Measurements from ENCODE around the gene GFI1. TPM values are rescaled to one million over a fixed set of nuclear protein-coding genes. Genes with fewer than 3 reads are reported as not detected.
"Not testable (repeated sequence)": the region's sequence is repeated elsewhere in the genome, so short reads cannot be mapped to it uniquely, and the experiment has no call there.

Gene GFI1
- under 1 TPM in 3 of 4 donors, not detected in 1; 0.29 to 0.59 (median 0.45) TPM for total RNA-seq
- polyA plus RNA-seq: 0.18 TPM
- long read RNA-seq, donor 1: 0 reads
- long read RNA-seq, donor 2: 0 reads
- long read RNA-seq, donor 3: 0 reads
- long read RNA-seq, donor 4: 0 reads

DNA sequence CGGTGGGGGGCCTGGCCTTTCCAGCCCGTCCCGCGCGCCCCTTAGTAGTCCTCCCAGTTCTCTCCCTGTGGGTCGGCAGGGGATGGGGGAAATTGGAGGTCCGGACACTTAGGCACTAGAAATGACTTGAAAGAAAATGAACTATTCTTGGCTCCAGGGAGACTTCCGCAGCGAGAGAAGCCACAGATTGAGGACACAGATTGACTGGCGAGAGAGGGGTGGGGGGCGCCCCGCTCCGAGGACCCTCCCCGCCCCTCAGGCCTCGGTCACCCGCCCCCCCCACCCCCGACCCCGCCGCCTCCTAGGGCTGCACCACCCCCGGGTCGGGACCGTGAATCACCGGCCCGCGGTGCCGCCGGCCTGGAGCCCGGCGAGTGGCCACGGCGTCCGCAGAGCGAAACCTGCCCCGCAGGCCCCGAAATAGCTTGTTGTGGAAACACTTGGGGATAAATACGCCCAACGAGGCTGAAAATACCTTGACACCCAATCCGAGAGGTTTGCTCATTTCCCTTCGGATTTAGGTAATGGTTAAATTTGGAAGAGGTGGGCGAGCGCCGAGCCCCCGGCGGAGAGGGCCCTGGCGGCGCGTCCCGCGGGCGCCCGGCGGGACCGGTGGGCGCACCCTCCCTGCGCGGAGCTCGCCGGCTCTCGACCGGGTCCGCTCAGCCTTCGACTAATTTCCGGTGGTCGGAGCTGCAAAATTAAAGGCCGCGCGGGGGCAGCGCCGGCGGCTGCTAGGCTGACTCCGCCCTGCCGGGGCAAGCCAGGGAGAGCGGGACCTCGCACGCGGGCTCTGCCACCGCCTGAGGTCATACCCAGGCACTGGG lies at the start of gene GFI1:
GFI1 (minus strand) TSS at position 675 of the 827 bp plus-strand sequence. CDS start 3,438 bp downstream, outside the sequence.
- H3K4me1 ChIP-seq (ENCODE audit: control insufficient read depth, insufficient read depth, low read length): peaks cover 10% of the 10 kb centered on the region
- no peaks in the 10 kb centered on the region for H3K9me3 ChIP-seq (ENCODE audit: control insufficient read depth, low read length)
- peak; percentile 29 to 73 (median 58) for DNase-seq
- peak; percentile 37 to 41 for ATAC-seq
- peak within 1 kb of the TSS; percentile 64 for H3K4me3 ChIP-seq (ENCODE audit: low read length)
- intact Hi-C loops (cut with DNase I): no loop called here
- H3K27ac ChIP-seq (ENCODE audit: low read length): no peak within 1 kb of the TSS
- WGBS: 3% methylated on average over 77 of the region's 77 CpGs
- no peaks in the 10 kb centered on the region for H3K27me3 ChIP-seq (ENCODE audit: control insufficient read depth, insufficient read depth)

DNA sequence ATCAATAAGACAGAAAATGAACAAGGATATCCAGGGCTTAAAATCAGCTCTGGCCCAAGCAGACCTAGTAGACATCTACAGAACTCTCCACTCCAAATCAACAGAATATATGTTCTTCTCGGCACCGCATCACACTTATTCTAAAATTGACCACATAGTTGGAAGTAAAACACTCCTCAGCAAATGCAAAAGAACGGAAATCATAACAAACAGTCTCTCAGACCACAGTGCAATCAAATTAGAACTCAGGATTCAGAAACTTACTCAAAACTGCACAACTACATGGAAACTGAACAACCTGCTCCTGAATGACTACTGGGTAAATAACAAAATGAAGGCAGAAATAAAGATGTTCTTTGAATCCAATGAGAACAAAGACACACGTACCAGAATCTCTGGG lies 45.6 kb upstream of the GFI1 start:
- intact Hi-C loops (cut with DNase I); H3K4me3 ChIP-seq (ENCODE audit: low read length); ATAC-seq; H3K9me3 ChIP-seq (ENCODE audit: control insufficient read depth, low read length); DNase-seq; H3K27me3 ChIP-seq (ENCODE audit: control insufficient read depth, insufficient read depth); H3K4me1 ChIP-seq (ENCODE audit: control insufficient read depth, insufficient read depth, low read length); H3K27ac ChIP-seq (ENCODE audit: low read length): not testable (repeated sequence)
- WGBS: 95% methylated on average over 4 of the region's 4 CpGs

DNA sequence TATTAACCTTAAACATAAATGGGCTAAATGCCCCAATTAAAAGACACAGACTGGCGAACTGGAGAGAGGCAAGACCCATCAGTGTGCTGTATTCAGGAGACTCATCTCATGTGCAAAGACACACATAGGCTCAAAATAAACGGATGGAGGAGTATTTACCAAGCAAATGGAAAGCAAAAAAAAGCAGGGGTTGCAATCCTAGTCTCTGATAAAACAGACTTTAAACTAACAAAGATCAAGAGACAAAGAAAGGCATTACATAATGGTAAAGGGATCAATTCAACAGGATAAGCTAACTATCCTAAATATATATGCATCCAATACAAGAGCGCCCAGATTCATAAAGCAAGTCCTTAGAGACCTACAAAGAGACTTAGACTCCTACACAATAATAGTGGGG lies 45.2 kb upstream of the GFI1 start:
- 95% methylated on average over 3 of the region's 3 CpGs for WGBS
- H3K4me1 ChIP-seq (ENCODE audit: control insufficient read depth, insufficient read depth, low read length); ATAC-seq; intact Hi-C loops (cut with DNase I); H3K27ac ChIP-seq (ENCODE audit: low read length); H3K27me3 ChIP-seq (ENCODE audit: control insufficient read depth, insufficient read depth); DNase-seq; H3K9me3 ChIP-seq (ENCODE audit: control insufficient read depth, low read length); H3K4me3 ChIP-seq (ENCODE audit: low read length): not testable (repeated sequence)

DNA sequence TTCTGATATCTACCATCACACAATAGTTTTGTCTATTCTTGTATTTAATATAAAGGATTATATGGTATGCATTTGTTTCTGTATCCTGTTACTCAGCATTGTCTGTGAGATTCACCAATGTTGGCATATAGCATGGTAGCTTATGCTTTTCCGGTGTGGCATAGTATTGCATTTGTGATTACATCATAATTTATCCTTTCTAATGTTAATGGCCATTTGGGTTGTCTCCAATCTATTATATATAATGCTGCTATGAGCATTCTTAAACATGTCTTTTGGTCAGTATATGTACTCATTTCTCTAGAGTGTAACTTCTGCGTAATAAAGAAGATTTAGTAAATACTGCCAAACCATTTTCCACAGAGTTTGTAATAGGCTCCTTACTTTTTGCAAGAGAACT lies 40.9 kb upstream of the GFI1 start:
- Histone ChIP-seq H3K9me3 (ENCODE audit: control insufficient read depth, low read length) (no peaks in the 10 kb centered on the region), H3K27ac (ENCODE audit: low read length) (no peak overlapping the region), H3K4me1 (ENCODE audit: control insufficient read depth, insufficient read depth, low read length) (no peaks in the 10 kb centered on the region), H3K27me3 (ENCODE audit: control insufficient read depth, insufficient read depth) (no peaks in the 10 kb centered on the region), H3K4me3 (ENCODE audit: low read length) (no peak overlapping the region)
- intact Hi-C loops (cut with DNase I): no loop called here
- no peak for DNase-seq
- WGBS: 98% methylated on average over 2 of the region's 2 CpGs
- ATAC-seq: no peak

DNA sequence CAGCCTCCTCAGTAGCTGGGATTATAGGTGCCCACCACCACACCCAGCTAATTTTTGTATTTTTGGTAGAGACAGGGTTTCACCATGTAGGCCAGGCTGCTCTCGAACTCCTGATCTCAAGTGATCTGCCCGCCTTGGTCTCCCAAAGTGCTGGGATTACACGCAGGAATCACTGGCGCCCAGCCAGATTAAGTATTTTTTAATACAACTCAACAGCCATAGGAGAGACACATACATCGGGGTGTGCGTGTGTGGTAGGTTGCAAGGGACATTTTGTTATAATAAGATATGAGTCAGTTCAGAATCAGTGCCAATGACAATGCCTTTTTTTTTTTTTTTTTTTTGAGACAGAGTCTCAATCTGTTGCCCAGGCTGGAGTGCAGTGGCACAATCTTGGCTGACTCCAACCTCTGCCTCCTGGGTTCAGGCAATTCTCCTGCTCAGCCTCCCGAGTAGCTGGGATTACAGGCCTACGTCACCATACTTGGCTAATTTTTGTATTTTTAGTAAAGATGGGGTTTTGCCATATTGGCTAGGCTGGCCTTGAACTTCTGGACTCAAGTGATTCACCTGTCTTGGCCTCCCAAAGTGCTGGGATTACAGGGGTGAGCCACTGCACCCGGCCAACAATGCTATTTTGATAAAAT lies 38.3 kb upstream of the GFI1 start:
- H3K9me3 ChIP-seq (ENCODE audit: control insufficient read depth, low read length); H3K4me1 ChIP-seq (ENCODE audit: control insufficient read depth, insufficient read depth, low read length); ATAC-seq; H3K4me3 ChIP-seq (ENCODE audit: low read length); H3K27ac ChIP-seq (ENCODE audit: low read length); DNase-seq; intact Hi-C loops (cut with DNase I); H3K27me3 ChIP-seq (ENCODE audit: control insufficient read depth, insufficient read depth): not testable (repeated sequence)
- WGBS: 97% methylated on average over 9 of the region's 9 CpGs

DNA sequence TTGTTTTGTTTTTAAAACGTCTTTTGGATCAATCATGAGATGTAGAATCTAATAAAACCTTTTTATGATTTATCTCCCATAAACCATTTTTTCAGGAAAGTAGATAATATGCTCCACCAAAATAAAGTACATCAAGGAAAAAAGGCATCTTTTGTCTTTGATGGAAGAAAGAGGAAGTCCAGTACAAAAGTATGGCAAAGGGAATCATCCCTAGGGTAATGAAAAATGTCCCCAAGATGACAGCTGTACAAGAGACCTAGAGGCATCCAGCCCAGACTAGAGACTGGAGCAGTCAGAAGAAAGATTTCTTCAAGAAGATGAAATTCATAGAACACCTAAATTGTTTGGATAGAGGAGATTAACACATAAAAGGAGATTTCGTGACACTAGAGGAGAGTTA lies 32.3 kb upstream of the GFI1 start:
- Histone ChIP-seq H3K27ac (ENCODE audit: low read length) (no peak overlapping the region), H3K4me3 (ENCODE audit: low read length) (no peak overlapping the region), H3K4me1 (ENCODE audit: control insufficient read depth, insufficient read depth, low read length) (no peaks in the 10 kb centered on the region), H3K27me3 (ENCODE audit: control insufficient read depth, insufficient read depth) (no peaks in the 10 kb centered on the region), H3K9me3 (ENCODE audit: control insufficient read depth, low read length) (no peaks in the 10 kb centered on the region)
- intact Hi-C loops (cut with DNase I): no loop called here
- ATAC-seq: no peak
- no peak for DNase-seq
- 70% methylated on average over 2 of the region's 2 CpGs for WGBS

DNA sequence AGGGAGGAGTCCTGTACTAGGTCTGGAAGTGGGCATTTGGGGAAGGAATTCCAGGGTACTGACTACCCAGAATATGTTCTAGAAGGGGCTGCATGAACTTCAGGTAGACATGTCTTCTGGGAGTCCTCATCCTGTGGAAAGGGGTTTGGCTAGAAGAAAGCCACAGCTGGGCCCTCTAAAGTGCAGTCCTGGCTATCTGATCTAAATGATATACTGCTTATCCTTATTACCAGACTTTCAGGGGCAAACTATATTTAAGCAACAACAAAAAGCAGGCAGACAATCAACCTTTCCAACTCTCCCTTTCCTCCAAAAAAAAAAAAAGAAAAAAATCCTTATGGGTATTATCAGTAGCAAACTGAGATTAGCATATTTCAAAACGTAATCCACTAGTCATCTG lies 29.8 kb upstream of the GFI1 start:
- Histone ChIP-seq H3K27me3 (ENCODE audit: control insufficient read depth, insufficient read depth) (no peaks in the 10 kb centered on the region), H3K4me1 (ENCODE audit: control insufficient read depth, insufficient read depth, low read length) (no peaks in the 10 kb centered on the region), H3K9me3 (ENCODE audit: control insufficient read depth, low read length) (no peaks in the 10 kb centered on the region), H3K4me3 (ENCODE audit: low read length) (no peak overlapping the region), H3K27ac (ENCODE audit: low read length) (no peak overlapping the region)
- 75% methylated on average over 1 of the region's 1 CpG for WGBS
- intact Hi-C loops (cut with DNase I): no loop called here
- no peak for DNase-seq
- no peak for ATAC-seq

DNA sequence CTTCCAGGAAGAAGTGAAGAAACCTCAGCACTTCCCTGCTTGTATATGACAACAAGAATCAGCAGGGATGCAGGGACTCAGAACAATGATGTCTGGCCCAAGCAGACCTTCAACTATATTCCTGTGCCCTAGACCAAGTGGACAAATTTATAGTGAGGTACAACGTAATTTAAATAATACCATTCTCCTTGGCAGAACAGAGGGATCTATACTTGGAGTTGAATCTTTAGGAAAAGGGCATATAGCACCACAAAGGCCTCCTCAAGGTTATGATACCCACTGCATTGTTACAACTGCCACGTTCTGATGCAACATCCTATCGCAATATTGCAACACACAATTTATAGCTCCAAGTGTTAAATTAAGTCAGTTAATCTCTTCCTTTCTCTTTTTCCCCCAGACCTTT lies 29.1 kb upstream of the GFI1 start:
- WGBS: 85% methylated on average over 3 of the region's 3 CpGs
- Histone ChIP-seq H3K27ac (ENCODE audit: low read length) (no peak overlapping the region), H3K4me1 (ENCODE audit: control insufficient read depth, insufficient read depth, low read length) (no peaks in the 10 kb centered on the region), H3K4me3 (ENCODE audit: low read length) (no peak overlapping the region), H3K9me3 (ENCODE audit: control insufficient read depth, low read length) (no peaks in the 10 kb centered on the region), H3K27me3 (ENCODE audit: control insufficient read depth, insufficient read depth) (no peaks in the 10 kb centered on the region)
- ATAC-seq (no peak), DNase-seq (no peak)
- intact Hi-C loops (cut with DNase I): no loop called here

DNA sequence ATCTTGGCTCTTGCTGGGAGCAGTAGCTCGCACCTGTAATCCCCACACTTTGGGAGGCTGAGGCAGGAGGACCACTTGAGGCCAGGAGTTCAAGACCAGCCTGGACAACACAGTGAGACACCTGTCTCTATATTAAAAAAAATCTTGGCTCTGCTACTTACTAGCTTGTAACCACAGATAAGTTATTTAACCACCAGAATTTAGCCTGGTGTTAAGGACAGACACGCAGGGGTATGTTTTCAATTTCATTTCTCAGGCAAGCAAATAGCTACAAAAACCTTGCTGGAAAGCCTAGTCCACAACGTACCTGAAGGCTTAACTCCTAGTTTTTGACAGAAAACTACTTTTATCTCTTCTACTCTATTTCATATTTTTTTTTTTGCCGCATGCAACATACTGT lies 24.8 kb upstream of the GFI1 start:
- no peaks in the 10 kb centered on the region for H3K27me3 ChIP-seq (ENCODE audit: control insufficient read depth, insufficient read depth)
- ATAC-seq: no peak
- DNase-seq: no peak
- H3K4me1 ChIP-seq (ENCODE audit: control insufficient read depth, insufficient read depth, low read length): no peaks in the 10 kb centered on the region
- H3K9me3 ChIP-seq (ENCODE audit: control insufficient read depth, low read length): no peaks in the 10 kb centered on the region
- H3K4me3 ChIP-seq (ENCODE audit: low read length): no peak overlapping the region
- H3K27ac ChIP-seq (ENCODE audit: low read length): no peak overlapping the region
- 93% methylated on average over 4 of the region's 4 CpGs for WGBS
- intact Hi-C loops (cut with DNase I): no loop called here

DNA sequence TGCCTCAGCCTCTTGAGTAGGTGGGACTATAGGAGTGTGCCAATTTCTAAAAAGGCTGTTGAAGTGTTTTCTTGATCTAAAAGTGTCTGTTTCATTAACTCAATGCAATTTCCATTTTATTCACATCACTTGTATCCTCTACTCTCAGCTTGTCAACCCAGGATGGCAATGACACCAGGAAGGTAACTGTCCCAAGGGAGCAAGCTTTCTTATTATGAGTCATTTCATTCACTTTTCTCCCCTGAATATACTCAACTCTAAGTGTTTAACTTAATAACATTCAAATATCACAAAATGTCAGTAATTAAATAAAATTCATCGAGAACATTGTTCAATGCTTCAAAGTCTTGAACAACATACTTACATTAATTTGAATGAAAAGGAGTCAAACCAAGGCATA lies 22.9 kb upstream of the GFI1 start:
- 99% methylated on average over 1 of the region's 1 CpG for WGBS

DNA sequence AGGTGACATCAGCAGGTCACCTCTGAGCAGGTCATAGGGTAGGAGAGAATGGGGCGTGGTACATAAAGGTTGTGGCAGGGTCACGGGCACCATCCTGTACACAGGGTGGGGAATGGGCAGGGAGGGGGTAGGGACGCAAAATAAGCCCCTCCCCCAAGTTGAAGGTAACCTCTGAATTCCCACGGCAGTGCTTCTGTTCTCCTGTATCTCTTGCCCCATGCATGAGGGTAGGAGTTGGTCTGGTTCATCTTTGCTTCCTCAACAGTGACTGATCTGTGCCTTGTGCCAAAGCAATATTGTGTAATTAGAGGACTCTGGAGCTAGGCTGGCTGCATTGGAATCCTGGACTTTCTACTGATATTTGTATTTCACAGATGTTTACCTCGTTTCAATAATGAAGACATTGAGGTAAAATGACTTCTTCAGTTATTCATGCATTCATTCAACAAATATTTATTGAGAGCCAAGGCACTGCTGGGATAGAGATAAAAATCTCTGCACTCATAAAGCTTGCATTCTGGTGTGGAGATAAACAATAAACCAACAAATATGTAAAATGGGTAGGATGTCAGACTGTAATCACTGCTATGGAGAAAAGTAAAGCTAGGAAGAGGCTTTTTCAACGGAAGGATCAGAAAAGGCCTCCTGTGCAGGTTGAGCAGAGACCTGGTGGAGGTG lies 18.4 kb upstream of the GFI1 start:
- no peak for DNase-seq
- ATAC-seq: peak in 1 of 2 donors; percentile 35
- H3K27ac ChIP-seq (ENCODE audit: low read length): no peak overlapping the region
- 73% methylated on average over 6 of the region's 6 CpGs for WGBS
- no peak overlapping the region for H3K4me3 ChIP-seq (ENCODE audit: low read length)
- no peaks in the 10 kb centered on the region for H3K9me3 ChIP-seq (ENCODE audit: control insufficient read depth, low read length)
- intact Hi-C loops (cut with DNase I): no loop called here
- H3K27me3 ChIP-seq (ENCODE audit: control insufficient read depth, insufficient read depth): no peaks in the 10 kb centered on the region
- no peaks in the 10 kb centered on the region for H3K4me1 ChIP-seq (ENCODE audit: control insufficient read depth, insufficient read depth, low read length)

More for the DNA sequence above, 22.9 kb upstream of the GFI1 start:
- ATAC-seq (no peak), DNase-seq (no peak)
- no peaks in the 10 kb centered on the region for H3K4me1 ChIP-seq (ENCODE audit: control insufficient read depth, insufficient read depth, low read length)
- intact Hi-C loops (cut with DNase I): no loop called here
- no peak overlapping the region for H3K4me3 ChIP-seq (ENCODE audit: low read length)
- no peaks in the 10 kb centered on the region for H3K9me3 ChIP-seq (ENCODE audit: control insufficient read depth, low read length)
- H3K27ac ChIP-seq (ENCODE audit: low read length): no peak overlapping the region
- no peaks in the 10 kb centered on the region for H3K27me3 ChIP-seq (ENCODE audit: control insufficient read depth, insufficient read depth)
